Fibroblast of the aortic adventitia (primary cell): ENCODE measurements around the gene OPN1SW. TPM values are rescaled to one million over a fixed set of nuclear protein-coding genes. Genes with fewer than 3 reads are reported as not detected.

Experiments
- DNase-seq: peaks from one replicate; pipeline ENCODE4 v3.0.0-alpha.2; 2010; ENCODE audit warnings: low read depth
- H3K4me3 ChIP-seq: 2 replicates; pipeline ENCODE4 v1.5.1; 2011; ENCODE audit warnings: low read depth, mild to moderate bottlenecking, control low read depth, low read length, moderate library complexity
- total RNA-seq: library from RNA; depleted of rRNA; stranded (reverse); fragments of >200 nt; gene quantifications from 2 replicates; pipeline ENCODE4 v1.2.3, GENCODE V29; 2012; ENCODE audit warnings: low replicate concordance
- TF ChIP-seq, protein P1 (sequence below): IDR thresholded peaks from 2 replicates; pipeline ENCODE4 v1.5.1; 2011; ENCODE audit warnings: mild to moderate bottlenecking, low read length, control low read depth, inconsistent platforms; ENCODE audit not compliant: insufficient read depth

The OPN1SW gene
- total RNA-seq, 1 donor, result not detected

DNA sequence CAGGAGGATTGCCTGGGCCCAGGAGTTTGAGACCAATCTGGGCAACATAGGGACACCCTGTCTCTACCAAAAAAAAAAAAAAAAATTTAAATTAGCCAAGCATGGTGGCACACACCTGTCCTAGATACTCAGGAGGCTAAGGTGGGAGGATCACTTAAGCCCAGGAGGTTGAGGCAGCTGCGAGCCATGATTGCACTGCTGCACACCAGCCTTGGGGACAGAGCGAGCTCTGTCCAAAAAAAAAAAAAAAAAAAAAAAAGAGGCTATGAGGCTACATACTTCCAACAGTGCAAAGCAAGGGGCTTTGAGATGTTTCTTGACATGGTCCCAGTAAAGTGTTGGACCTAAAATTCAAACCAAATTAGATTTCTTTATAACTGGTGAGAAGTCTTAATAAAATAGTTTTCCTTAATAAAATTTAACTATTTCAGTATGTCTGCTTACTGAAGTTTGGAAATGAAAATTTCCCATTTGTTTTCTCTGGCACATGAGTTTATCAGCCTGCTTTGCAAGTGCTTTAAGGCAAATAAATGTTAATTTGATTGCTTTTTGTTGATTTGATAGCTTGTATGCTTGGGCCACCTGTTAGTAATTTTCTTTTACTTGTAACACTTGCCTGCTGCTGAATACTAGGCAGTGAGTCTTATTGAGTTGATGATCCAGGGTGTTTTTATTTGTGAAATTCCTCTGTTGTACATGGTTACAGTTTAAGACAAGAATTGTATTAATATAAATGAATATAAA, 20.3 kb downstream of the OPN1SW start:
- H3K4me3 ChIP-seq, result no peak overlapping the region
- no peak for DNase-seq
- TF ChIP-seq, protein P1, sequence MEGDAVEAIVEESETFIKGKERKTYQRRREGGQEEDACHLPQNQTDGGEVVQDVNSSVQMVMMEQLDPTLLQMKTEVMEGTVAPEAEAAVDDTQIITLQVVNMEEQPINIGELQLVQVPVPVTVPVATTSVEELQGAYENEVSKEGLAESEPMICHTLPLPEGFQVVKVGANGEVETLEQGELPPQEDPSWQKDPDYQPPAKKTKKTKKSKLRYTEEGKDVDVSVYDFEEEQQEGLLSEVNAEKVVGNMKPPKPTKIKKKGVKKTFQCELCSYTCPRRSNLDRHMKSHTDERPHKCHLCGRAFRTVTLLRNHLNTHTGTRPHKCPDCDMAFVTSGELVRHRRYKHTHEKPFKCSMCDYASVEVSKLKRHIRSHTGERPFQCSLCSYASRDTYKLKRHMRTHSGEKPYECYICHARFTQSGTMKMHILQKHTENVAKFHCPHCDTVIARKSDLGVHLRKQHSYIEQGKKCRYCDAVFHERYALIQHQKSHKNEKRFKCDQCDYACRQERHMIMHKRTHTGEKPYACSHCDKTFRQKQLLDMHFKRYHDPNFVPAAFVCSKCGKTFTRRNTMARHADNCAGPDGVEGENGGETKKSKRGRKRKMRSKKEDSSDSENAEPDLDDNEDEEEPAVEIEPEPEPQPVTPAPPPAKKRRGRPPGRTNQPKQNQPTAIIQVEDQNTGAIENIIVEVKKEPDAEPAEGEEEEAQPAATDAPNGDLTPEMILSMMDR, result no peak

DNA sequence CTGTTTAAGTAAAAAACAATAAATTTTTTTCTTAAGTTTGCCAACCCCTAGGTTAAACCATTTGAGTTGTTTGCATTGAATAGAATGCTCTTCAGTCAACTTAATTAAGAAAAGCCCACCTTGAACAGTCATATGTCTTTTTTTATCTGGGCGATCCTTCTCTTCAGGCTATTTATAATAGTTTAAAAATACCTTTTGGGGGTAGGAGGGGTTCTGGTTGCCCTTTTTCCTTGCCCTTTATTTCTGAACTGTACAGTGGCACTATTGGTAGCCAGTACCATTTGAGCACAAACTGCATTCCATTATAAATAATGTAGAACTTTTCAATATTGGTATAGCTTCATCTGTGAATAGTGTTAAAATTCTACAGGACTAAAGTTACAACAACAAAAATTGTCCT, 23.3 kb downstream of the OPN1SW start:
- TF ChIP-seq, protein P1, result no peak
- no peak overlapping the region for H3K4me3 ChIP-seq
- DNase-seq, result no peak

DNA sequence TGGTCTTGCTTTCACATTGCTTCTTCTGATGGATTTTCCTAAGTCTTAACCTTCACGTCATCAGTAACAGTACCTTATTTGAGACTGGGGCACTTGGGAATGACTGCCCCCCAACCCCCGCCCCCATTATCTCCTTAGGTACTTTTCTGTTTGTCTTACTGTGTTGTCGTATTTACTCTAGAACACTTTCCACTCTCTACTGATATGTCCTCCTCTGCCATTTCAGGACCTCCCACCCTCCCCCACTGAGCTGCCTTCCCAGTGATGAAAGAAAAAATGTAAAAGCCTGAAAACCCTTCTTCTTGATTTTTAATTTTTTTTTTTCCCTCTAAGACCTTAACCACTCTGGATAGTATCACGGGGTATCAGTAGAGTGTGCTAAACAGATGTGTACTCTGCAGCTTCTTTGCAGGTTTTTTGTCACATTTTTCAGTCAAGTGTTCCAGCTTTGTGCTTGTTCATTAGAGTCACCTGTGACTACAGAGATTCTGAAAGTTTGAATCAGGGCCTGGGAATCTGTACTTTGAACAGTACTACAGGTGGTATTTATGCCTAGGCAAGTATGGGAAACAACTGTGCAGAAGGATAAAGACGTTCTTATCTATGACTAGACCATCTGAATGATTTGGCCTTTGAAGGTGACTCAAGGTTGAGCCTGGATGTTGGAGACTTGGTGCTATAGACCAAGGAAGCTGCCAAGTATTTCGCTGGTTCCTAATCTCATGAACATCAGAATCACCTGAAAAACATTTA, 28.1 kb downstream of the OPN1SW start:
- DNase-seq, result no peak
- TF ChIP-seq, protein P1, result no peak

DNA sequence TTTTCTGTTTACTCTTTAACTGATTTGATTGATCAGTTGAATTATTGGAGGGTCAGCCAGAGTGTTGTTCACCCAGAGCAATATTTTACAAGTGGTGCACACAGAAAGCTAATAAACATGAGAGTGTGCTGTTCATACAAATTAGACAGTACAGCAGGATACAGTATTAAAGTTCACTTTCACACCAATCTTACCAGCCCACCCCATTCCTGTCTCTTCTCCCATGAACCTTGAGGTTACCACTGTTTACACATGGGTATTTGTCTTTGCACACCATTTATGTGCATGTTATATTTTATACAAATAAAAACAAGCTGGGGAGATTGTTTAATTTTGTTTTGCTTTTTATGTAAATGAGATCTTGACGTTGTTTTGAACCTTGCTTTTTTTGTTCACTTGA, 29.9 kb downstream of the OPN1SW start:
- TF ChIP-seq, protein P1, result no peak
- H3K4me3 ChIP-seq, result no peak overlapping the region
- DNase-seq, result no peak

More for the DNA sequence above, 28.1 kb downstream of the OPN1SW start:
- no peak overlapping the region for H3K4me3 ChIP-seq

DNA sequence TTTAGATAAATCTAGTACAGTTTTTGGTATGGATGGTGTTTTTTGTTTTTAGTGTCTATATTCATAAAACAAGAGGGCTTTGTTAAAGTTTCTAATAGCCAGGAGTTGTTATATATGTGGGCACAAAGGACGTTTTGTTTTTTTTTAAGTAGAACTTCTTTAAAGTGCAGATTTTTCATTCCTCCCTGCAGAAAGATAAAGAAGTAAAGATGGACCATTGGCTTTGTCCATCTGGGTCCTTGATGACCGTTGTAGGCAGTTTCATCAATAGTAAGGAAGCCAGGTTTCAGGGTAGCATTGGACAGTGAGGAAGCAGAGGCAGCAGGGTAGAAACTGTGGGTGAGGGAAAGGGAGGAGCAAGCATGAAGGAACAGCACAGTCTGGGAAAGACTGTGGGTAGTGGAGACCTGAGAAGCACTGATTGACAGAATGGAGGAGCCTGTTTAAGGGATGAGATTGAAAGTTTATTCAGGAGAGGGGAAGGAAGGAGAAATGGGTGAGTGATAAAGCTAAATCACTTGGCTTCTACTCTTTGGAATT, 31.2 kb downstream of the OPN1SW start:
- no peak overlapping the region for H3K4me3 ChIP-seq
- TF ChIP-seq, protein P1, result no peak
- DNase-seq, result no peak

DNA sequence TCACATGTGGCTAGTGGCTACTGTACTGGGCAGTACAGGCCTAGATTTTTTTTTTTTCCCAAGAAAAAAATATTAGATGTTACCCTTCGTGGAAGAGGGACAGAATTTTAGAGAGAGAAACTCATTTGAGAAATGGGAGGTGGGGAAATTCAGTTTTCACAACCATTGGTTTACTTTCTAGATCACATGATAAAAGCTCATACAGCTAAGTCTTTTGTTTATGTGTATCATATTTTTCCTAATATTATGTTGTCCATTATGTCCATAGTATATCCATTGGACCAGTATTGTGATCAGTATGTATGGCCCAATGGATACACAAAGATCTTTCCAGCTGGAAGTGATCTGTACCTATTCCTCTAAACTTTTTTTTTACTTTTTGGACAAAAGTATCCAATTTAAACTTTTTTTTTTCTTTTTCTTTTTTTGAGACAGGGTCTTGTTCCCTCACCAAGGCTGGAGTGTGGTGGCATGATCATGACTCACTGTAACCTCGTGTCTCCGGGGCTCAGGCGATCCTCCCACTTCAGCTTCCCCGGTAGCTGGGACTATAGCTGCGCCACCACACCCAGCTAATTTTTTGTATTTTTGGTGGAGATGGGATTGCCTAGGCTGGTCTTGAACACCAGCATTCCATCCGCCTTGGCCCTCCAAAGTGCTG, 32.4 kb downstream of the OPN1SW start:
- DNase-seq, result peak; percentile 22
- TF ChIP-seq, protein P1, result no peak

More for the DNA sequence above, 32.4 kb downstream of the OPN1SW start:
- no peak overlapping the region for H3K4me3 ChIP-seq
